SU-DHL-6 (cell line): ENCODE results near the gene BANF2.

Experiments used
- H2AFZ ChIP-seq: fragments of 200-600 bp; sonication (generic); 2 replicates; pipeline ENCODE4 v1.6.1; 2014; ENCODE audit warnings: low read depth, mild to moderate bottlenecking, moderate library complexity, mixed read lengths, antibody characterized with exemption, low read length; ENCODE audit not compliant: severe bottlenecking
- H3F3A ChIP-seq: fragments of 200-600 bp; shearing (Covaris generic); 2 replicates; pipeline ENCODE4 v1.6.0; 2016; ENCODE audit warnings: antibody characterized with exemption, mild to moderate bottlenecking; ENCODE audit not compliant: insufficient read depth
- H3K27ac ChIP-seq: fragments of 200-600 bp; sonication (generic); 2 replicates; pipeline ENCODE4 v1.5.1; 2016; ENCODE audit warnings: low read depth, mild to moderate bottlenecking, low read length, moderate library complexity, mixed read lengths
- H3K27me3 ChIP-seq: fragments of 200-600 bp; sonication (generic), shearing (Covaris generic); 2 replicates; pipeline ENCODE4 v1.6.0; 2014; ENCODE audit warnings: mild to moderate bottlenecking, low read length
- H3K36me3 ChIP-seq: fragments of 200-600 bp; sonication (generic); 2 replicates; pipeline ENCODE4 v1.6.1; 2014; ENCODE audit warnings: mild to moderate bottlenecking, low read length, mixed read lengths
- H3K4me2 ChIP-seq: fragments of 300-600, 200-600 bp; shearing (Covaris generic), sonication (generic); 2 replicates; pipeline ENCODE4 v1.6.0; 2014; ENCODE audit warnings: low read length, low read depth, mild to moderate bottlenecking; ENCODE audit not compliant: poor library complexity, severe bottlenecking
- H3K4me3 ChIP-seq: fragments of 200-600 bp; sonication (generic); 2 replicates; pipeline ENCODE4 v1.5.1; 2014; ENCODE audit warnings: antibody characterized with exemption, low read length, mild to moderate bottlenecking, mixed read lengths; ENCODE audit not compliant: insufficient read depth, poor library complexity, severe bottlenecking
- H3K79me2 ChIP-seq: fragments of 200-600 bp; sonication (generic); 2 replicates; pipeline ENCODE4 v1.6.1; 2014; ENCODE audit warnings: mild to moderate bottlenecking, low read length, moderate library complexity; ENCODE audit not compliant: insufficient read depth
- H3K9ac ChIP-seq: fragments of 200-600 bp; sonication (generic); 2 replicates; pipeline ENCODE4 v1.7.0; 2014; ENCODE audit warnings: mild to moderate bottlenecking, low read length
- H3K9me2 ChIP-seq: fragments of 200-600 bp; sonication (generic); replicated peaks from 2 replicates; pipeline ENCODE4 v1.6.1; 2014; ENCODE audit warnings: low read length; ENCODE audit not compliant: insufficient read depth
- H3K9me3 ChIP-seq: fragments of 200-600 bp; sonication (generic); 2 replicates; pipeline ENCODE4 v1.6.1; 2014; ENCODE audit warnings: low read length, mixed read lengths; ENCODE audit not compliant: insufficient read depth
- H4K20me1 ChIP-seq: fragments of 200-600 bp; sonication (generic); 2 replicates; pipeline ENCODE4 v1.6.1; 2014; ENCODE audit warnings: low read depth, mild to moderate bottlenecking, antibody characterized with exemption, low read length, moderate library complexity, mixed read lengths
- CTCF ChIP-seq: fragments of 200-600 bp; sonication (generic); IDR thresholded peaks from one replicate; pipeline ENCODE4 v1.5.1; 2017; ENCODE audit warnings: antibody characterized with exemption, mild to moderate bottlenecking, low read length, moderate library complexity; ENCODE audit not compliant: insufficient read depth, poor library complexity, severe bottlenecking
- EZH2phosphoT487 ChIP-seq: fragments of 200-600 bp; sonication (generic), shearing (Covaris generic); conservative IDR thresholded peaks from 2 replicates; pipeline ENCODE4 v1.6.1; 2018; ENCODE audit warnings: mild to moderate bottlenecking, antibody characterized with exemption, low read length, moderate library complexity, mixed read lengths

Gene BANF2

GRCh38 chr20:17668432-17668831, 31.3 kb upstream of the BANF2 start:
- Histone ChIP-seq H3K27ac (no peak overlapping the region), H4K20me1 (no peaks in the 10 kb centered on the region), H2AFZ (no peak overlapping the region), H3K4me2 (no peak overlapping the region), H3K79me2 (no peaks in the 10 kb centered on the region), H3K9me3 (no peaks in the 10 kb centered on the region), H3K9ac (no peak overlapping the region), H3K27me3 (no peaks in the 10 kb centered on the region), H3K36me3 (no peaks in the 10 kb centered on the region), H3K4me3 (no peak overlapping the region), H3F3A (no peaks in the 10 kb centered on the region), H3K9me2 (no peaks in the 10 kb centered on the region)
- no peak for TF ChIP-seq CTCF
- TF ChIP-seq EZH2phosphoT487, result no peak

- no peak for TF ChIP-seq EZH2phosphoT487
- no peak for TF ChIP-seq CTCF
- Histone ChIP-seq H3K9me3 (no peaks in the 10 kb centered on the region), H3F3A (no peaks in the 10 kb centered on the region), H3K4me3 (no peak overlapping the region), H3K27ac (no peak overlapping the region), H3K9ac (no peak overlapping the region), H2AFZ (no peak overlapping the region), H4K20me1 (no peaks in the 10 kb centered on the region), H3K79me2 (no peaks in the 10 kb centered on the region), H3K9me2 (no peaks in the 10 kb centered on the region), H3K27me3 (no peaks in the 10 kb centered on the region), H3K36me3 (no peaks in the 10 kb centered on the region), H3K4me2 (no peak overlapping the region)
These were observed 30.3 kb upstream of the BANF2 start for GRCh38 chr20:17669306-17669931.

- H3K9ac ChIP-seq, result no peak overlapping the region
- H3K9me2 ChIP-seq, result no peaks in the 10 kb centered on the region
- no peaks in the 10 kb centered on the region for H4K20me1 ChIP-seq
- no peaks in the 10 kb centered on the region for H3K9me3 ChIP-seq
- H3K4me3 ChIP-seq, result no peak overlapping the region
- no peaks in the 10 kb centered on the region for H3K27me3 ChIP-seq
- no peaks in the 10 kb centered on the region for H3K36me3 ChIP-seq
- no peaks in the 10 kb centered on the region for H3K79me2 ChIP-seq
- H3K4me2 ChIP-seq, result no peak overlapping the region
- no peak overlapping the region for H3K27ac ChIP-seq
- no peak overlapping the region for H2AFZ ChIP-seq
- no peaks in the 10 kb centered on the region for H3F3A ChIP-seq
- no peak for TF ChIP-seq EZH2phosphoT487
- no peak for TF ChIP-seq CTCF
These were observed 28.8 kb upstream of the BANF2 start for GRCh38 chr20:17671011-17671410.
